Endothelial cell of umbilical vein (primary cell): Measurements from ENCODE around the gene FAM120A. TPM values are rescaled to one million over a fixed set of nuclear protein-coding genes. Genes with fewer than 3 reads are reported as not detected.

Experiments used
- BruUV-seq: library from RNA; stranded (reverse); fragments of 400-500 nt; replicated peaks from 2 replicates; lab custom pipeline; 2021; lab: Mats Ljungman, UMichigan
- CTCF ChIA-PET: fragments of 300-600, 350-600 bp; sonication (Branson Sonifier 250); formaldehyde crosslinking; loops from one replicate; lab custom pipeline; 2021; ENCODE audit warnings: antibody characterized with exemption, inconsistent platforms; lab: Charles Lee
- POLR2A ChIA-PET: fragments of 300-600, 350-600 bp; sonication (Branson Sonifier 250); formaldehyde crosslinking; loops from one replicate; lab custom pipeline; 2021; ENCODE audit warnings: antibody characterized with exemption, inconsistent platforms; lab: Charles Lee
- DNase-seq: peaks from one replicate; pipeline ENCODE4 v3.0.0-alpha.2; 2011; ENCODE audit warnings: low read depth, low spot score
- FAIRE-seq: peaks from 2 replicates; lab custom pipeline; 2011; peaks lifted over from hg19 to GRCh38; lab: Jason Lieb, UNC
- H2AFZ ChIP-seq: 2 replicates; pipeline ENCODE4 v1.6.0; 2012; ENCODE audit warnings: low read depth, low read length, control low read depth, inconsistent platforms
- H3K27ac ChIP-seq: 2 replicates; pipeline ENCODE4 v1.5.1; 2011; ENCODE audit warnings: low read depth, mild to moderate bottlenecking, control low read depth, low read length, moderate library complexity; ENCODE audit not compliant: insufficient read depth
- H3K27me3 ChIP-seq, 2 experiments: 2 replicates each; pipeline versions ENCODE4 v1.6.0 to v1.6.1; 2011; ENCODE audit warnings: low read length in 2 of 2, mixed read lengths in 1 of 2; ENCODE audit not compliant: control insufficient read depth in 2 of 2, insufficient read depth in 2 of 2
- H3K36me3 ChIP-seq, 2 experiments: 2 replicates in 1 of 2; 3 replicates in 1 of 2; pipeline ENCODE4 v1.5.1; 2011; ENCODE audit warnings: low read length in 2 of 2, mild to moderate bottlenecking in 1 of 2, moderate library complexity in 1 of 2; ENCODE audit not compliant: control insufficient read depth in 2 of 2, insufficient read depth in 2 of 2; ENCODE audit errors: extremely low read depth in 1 of 2
- H3K4me1 ChIP-seq: 3 replicates; pipeline ENCODE4 v1.5.1; 2011; ENCODE audit warnings: mild to moderate bottlenecking, low read length; ENCODE audit not compliant: control insufficient read depth, insufficient read depth; ENCODE audit errors: extremely low read depth
- H3K4me2 ChIP-seq: 2 replicates; pipeline ENCODE4 v1.6.1; 2011; ENCODE audit warnings: low read length, control low read depth, mixed read lengths; ENCODE audit not compliant: insufficient read depth
- H3K4me3 ChIP-seq, 3 experiments: fragments of 200-600 bp in 1 of 3; sonication (generic), shearing (Covaris generic) in 1 of 3; replicated peaks in 1 of 3; 2 replicates each; pipeline ENCODE4 v1.5.1; 2011 to 2016; ENCODE audit warnings: control low read depth in 3 of 3, low read length in 3 of 3, mild to moderate bottlenecking in 2 of 3, inconsistent platforms in 1 of 3, low read depth in 1 of 3, moderate library complexity in 1 of 3; ENCODE audit not compliant: insufficient read depth in 1 of 3
- H3K79me2 ChIP-seq: 2 replicates; pipeline ENCODE4 v1.6.0; 2012; ENCODE audit warnings: low read length, inconsistent platforms; ENCODE audit not compliant: control insufficient read depth, insufficient read depth
- H3K9ac ChIP-seq: replicated peaks from 2 replicates; pipeline ENCODE3; 2011; ENCODE audit warnings: low read length, control low read depth; ENCODE audit not compliant: insufficient read depth; ENCODE audit errors: extremely low read depth
- H3K9me1 ChIP-seq: replicated peaks from 3 replicates; pipeline ENCODE4 v1.6.0; 2011; ENCODE audit warnings: mild to moderate bottlenecking, low read length; ENCODE audit not compliant: control insufficient read depth, insufficient read depth; ENCODE audit errors: extremely low read depth
- H3K9me3 ChIP-seq: replicated peaks from 2 replicates; pipeline ENCODE4 v1.5.1; 2012; ENCODE audit warnings: low read length, inconsistent platforms; ENCODE audit not compliant: control insufficient read depth, insufficient read depth
- H4K20me1 ChIP-seq: replicated peaks from 2 replicates; pipeline ENCODE3; 2011; ENCODE audit warnings: mild to moderate bottlenecking, low read length; ENCODE audit not compliant: control insufficient read depth, insufficient read depth; ENCODE audit errors: extremely low read depth
- CTCF ChIP-seq, 2 donors: IDR thresholded peaks; 1 replicate in 1 of 2; 2 replicates in 1 of 2; pipeline ENCODE4 v1.5.1; 2011; ENCODE audit warnings: low read length in 2 of 2, mild to moderate bottlenecking in 2 of 2, moderate library complexity in 2 of 2, control low read depth in 1 of 2, inconsistent platforms in 1 of 2, low read depth in 1 of 2; ENCODE audit not compliant: insufficient read depth in 1 of 2; ENCODE audit errors: extremely low read depth in 1 of 2
- EZH2 ChIP-seq: IDR thresholded peaks from 2 replicates; pipeline ENCODE4 v1.6.1; 2012; ENCODE audit warnings: borderline replicate concordance, low read depth, mild to moderate bottlenecking, moderate library complexity, low read length, inconsistent platforms; ENCODE audit not compliant: severe bottlenecking
- FOS ChIP-seq: IDR thresholded peaks from 2 replicates; pipeline ENCODE4 v1.6.1; 2011; ENCODE audit warnings: mild to moderate bottlenecking, low read length, moderate library complexity, borderline replicate concordance; ENCODE audit not compliant: insufficient read depth
- GATA2 ChIP-seq: IDR thresholded peaks from 2 replicates; pipeline ENCODE4 v1.7.0; 2011; ENCODE audit warnings: low read depth, mild to moderate bottlenecking, moderate library complexity, mixed read lengths, low read length; ENCODE audit not compliant: insufficient read length, insufficient read depth
- JUN ChIP-seq: IDR thresholded peaks from 2 replicates; pipeline ENCODE4 v1.6.1; 2011; ENCODE audit warnings: borderline replicate concordance, low read depth; ENCODE audit not compliant: insufficient read length, insufficient read depth
- MAX ChIP-seq: IDR thresholded peaks from 2 replicates; pipeline ENCODE4 v1.6.1; 2011; ENCODE audit not compliant: insufficient read depth, insufficient read length
- MYC ChIP-seq: IDR thresholded peaks from one replicate; pipeline ENCODE4 v1.6.1; 2011; ENCODE audit warnings: mild to moderate bottlenecking, low read depth, low read length
- POLR2A ChIP-seq: IDR thresholded peaks from 2 replicates; pipeline ENCODE4 v1.6.1; 2012; ENCODE audit warnings: low read depth, mild to moderate bottlenecking, control low read depth, low read length
- POLR2AphosphoS5 ChIP-seq: IDR thresholded peaks from 2 replicates; pipeline ENCODE4 v1.6.1; 2012; ENCODE audit warnings: low read depth, mild to moderate bottlenecking, control low read depth, low read length, moderate library complexity; ENCODE audit not compliant: insufficient read depth
- dilution Hi-C: fragments of 300-500 bp; cut with MboI; formaldehyde crosslinking; loops from one replicate; pipeline ENCODE4 v1.15.0; 2019; ENCODE audit warnings: low sequenced_read_pairs; ENCODE audit not compliant: extremely low pct_ligation_motif_present
- intact Hi-C: fragments of 100-400 bp; cut with micrococcal nuclease; formaldehyde crosslinking; loops from one replicate; pipeline ENCODE4 v1.10.0; 2022
- polyA plus RNA-seq, 4 experiments: library from polyadenylated mRNA; depleted of rRNA in 3 of 4; stranded (reverse) in 3 of 4; unstranded in 1 of 4; fragments of >200 nt; gene quantifications; 2 replicates each; pipeline versions ENCODE4 v1.2.1 to v1.2.3, GENCODE V29; 2011 to 2012; ENCODE audit warnings: missing spikeins in 1 of 4
- total RNA-seq: library from RNA; stranded (reverse); gene quantifications from 2 replicates; pipeline ENCODE4 v1.2.3, GENCODE V29; 2021

Gene FAM120A
- total and polyA plus RNA-seq, 2 donors (not counting 3 experiments of a cell fraction or from before 2014, with no cell fraction given) = 66.8 to 126 TPM

- dilution Hi-C loops = no loop called here
- POLR2A ChIA-PET = no interaction called here
- FAIRE-seq = no peak
Observed at GRCh38 chr9:93436655-93437407, 14.7 kb upstream of the FAM120A start.

More at GRCh38 chr9:93436655-93437407, 14.7 kb upstream of the FAM120A start:
- Histone ChIP-seq H3K4me2 (no peak overlapping the region), H3K79me2 (no peaks in the 10 kb centered on the region), H3K4me1 (no peaks in the 10 kb centered on the region), H3K4me3 (no peak overlapping the region), H3K9ac (no peak overlapping the region), H3K27me3 (no peaks in the 10 kb centered on the region), H3K36me3 (no peaks in the 10 kb centered on the region), H2AFZ (no peak overlapping the region), H4K20me1 (no peaks in the 10 kb centered on the region), H3K9me1 (no peaks in the 10 kb centered on the region), H3K27ac (no peak overlapping the region), H3K9me3 (no peaks in the 10 kb centered on the region)
- no TSS peak for BruUV-seq
- CTCF ChIA-PET = interaction anchor here (0.8 kb wide), 1 partner anchor 8 kb away, joined by 3 read pairs; no protein-coding TSS in a partner anchor
- TF ChIP-seq EZH2 (no peak), CTCF (IDR thresholded peaks at IDR 0.05; ENCODE audit: extremely low read depth in 1 of 2, insufficient read depth in 1 of 2, low read depth in 1 of 2, low read length in 2 of 2) (no peak), GATA2 (no peak), MYC (no peak), MAX (no peak), FOS (no peak), POLR2A (no peak), POLR2AphosphoS5 (no peak), JUN (no peak)
- intact Hi-C loops = no loop called here
- DNase-seq = no peak
